ENCODE data around the gene EEIG2.

- TF ChIP-seq CTCF (IDR thresholded peaks at IDR 0.05), result no peak
- no peak for TF ChIP-seq POLR2AphosphoS5 (IDR thresholded peaks at IDR 0.05)
- no peak for TF ChIP-seq POLR2A (IDR thresholded peaks at IDR 0.05)
Measured at GRCh38 chr1:108527837-108528236, 32.1 kb upstream of the EEIG2 start.
